NCI-H2029 (cell line): ENCODE measurements around the gene UBE2L5.
A peak's percentile ranks its signal among the peaks of the same experiment; 100 is the strongest.
"Not testable (repeated sequence)": the region's sequence is repeated elsewhere in the genome, so short reads cannot be mapped to it uniquely, and the experiment has no call there.

Experiments used
- DNase-seq: peaks from one replicate; lab custom pipeline; 2025; lab: John Stamatoyannopoulos, UW

The UBE2L5 gene

GRCh38 chr13:30440910-30441703 lies 18.8 kb downstream of the UBE2L5 start:
- no peak for DNase-seq

GRCh38 chr13:30442926-30443325 lies 20.6 kb downstream of the UBE2L5 start:
- no peak for DNase-seq

- DNase-seq, result not testable (repeated sequence)
These were observed 21.2 kb downstream of the UBE2L5 start for GRCh38 chr13:30443491-30443890.

- DNase-seq, result no peak
These were observed 21.7 kb downstream of the UBE2L5 start for GRCh38 chr13:30443957-30444404.

GRCh38 chr13:30446126-30446500 lies 23.8 kb downstream of the UBE2L5 start:
- DNase-seq, result no peak

- DNase-seq, result no peak
These were observed 26.1 kb downstream of the UBE2L5 start for GRCh38 chr13:30448441-30448840.

GRCh38 chr13:30450066-30450465 lies 27.8 kb downstream of the UBE2L5 start:
- no peak for DNase-seq

- DNase-seq, result not testable (repeated sequence)
These were observed 29.2 kb downstream of the UBE2L5 start for GRCh38 chr13:30451476-30451875.

GRCh38 chr13:30453727-30454126 lies 31.4 kb downstream of the UBE2L5 start:
- DNase-seq, result no peak

- no peak for DNase-seq
These were observed 32.7 kb downstream of the UBE2L5 start for GRCh38 chr13:30454991-30455390.

- DNase-seq, result no peak
These were observed 34.0 kb downstream of the UBE2L5 start for GRCh38 chr13:30456290-30456689.

- no peak for DNase-seq
These were observed 35.1 kb downstream of the UBE2L5 start for GRCh38 chr13:30457306-30457891.

GRCh38 chr13:30461279-30462066 lies 39.2 kb downstream of the UBE2L5 start:
- not testable (repeated sequence) for DNase-seq

- DNase-seq, result no peak
These were observed 41.6 kb downstream of the UBE2L5 start for GRCh38 chr13:30463787-30464495.

- DNase-seq, result peak; percentile 19
These were observed 42.4 kb downstream of the UBE2L5 start for GRCh38 chr13:30464496-30465342.

- no peak for DNase-seq
These were observed 43.0 kb downstream of the UBE2L5 start for GRCh38 chr13:30465343-30465592.

GRCh38 chr13:30465593-30466357 lies 43.5 kb downstream of the UBE2L5 start, which contains the start of gene HMGB1:
TSS of gene HMGB1 (minus strand) at chr13:30465936. CDS start at chr13:30463680, 2,256 bp downstream.
- DNase-seq, result peak; percentile 92

GRCh38 chr13:30466358-30466714 lies 44.0 kb downstream of the UBE2L5 start:
- no peak for DNase-seq

- no peak for DNase-seq
These were observed 44.6 kb downstream of the UBE2L5 start for GRCh38 chr13:30466841-30467252.

GRCh38 chr13:30473675-30474074 lies 51.4 kb downstream of the UBE2L5 start:
- DNase-seq, result no peak
